ENCODE measurements around the gene TNFRSF8.
"Not testable (repeated sequence)": the region's sequence is repeated elsewhere in the genome, so short reads cannot be mapped to it uniquely, and the experiment has no call there.

TNFRSF8 gene

DNA sequence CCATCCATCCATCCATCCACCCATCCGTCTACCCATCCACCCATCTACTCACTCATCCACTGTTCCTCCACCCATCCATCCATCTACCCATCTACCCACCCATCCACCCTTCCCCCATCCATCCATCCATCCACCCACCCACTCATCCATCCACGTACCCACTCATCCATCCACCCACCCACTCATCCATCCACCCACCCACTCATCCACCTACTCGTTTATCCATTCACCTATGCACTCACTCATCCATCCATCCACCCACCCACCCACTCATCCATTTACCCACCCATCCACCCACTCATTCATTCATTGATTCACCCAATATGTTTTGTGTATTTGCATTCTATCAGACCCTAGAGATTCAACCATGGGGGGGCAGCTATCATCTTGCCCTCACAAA, 27.2 kb downstream of the TNFRSF8 start:
- DNase-seq = no peak

DNA sequence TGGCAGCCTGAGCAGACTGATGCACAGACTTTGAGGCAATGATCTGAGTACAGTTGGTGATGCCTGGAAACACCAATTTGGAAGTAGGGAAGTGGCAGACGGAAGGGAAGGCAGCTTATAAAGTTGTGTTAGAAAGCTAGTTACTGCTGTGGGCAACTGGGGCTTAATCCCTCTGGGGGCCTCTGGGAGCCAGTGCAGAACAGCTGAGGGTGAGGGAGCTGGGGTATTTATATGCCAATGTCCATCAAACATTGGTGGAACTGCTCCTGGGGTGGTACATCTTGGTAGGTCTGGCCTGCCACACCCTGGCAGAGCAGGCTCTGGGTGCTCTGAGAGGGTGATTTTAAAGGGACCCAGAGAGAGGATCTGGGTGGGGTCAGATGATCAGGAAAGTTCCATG, 28.1 kb downstream of the TNFRSF8 start:
- DNase-seq = no peak

DNA sequence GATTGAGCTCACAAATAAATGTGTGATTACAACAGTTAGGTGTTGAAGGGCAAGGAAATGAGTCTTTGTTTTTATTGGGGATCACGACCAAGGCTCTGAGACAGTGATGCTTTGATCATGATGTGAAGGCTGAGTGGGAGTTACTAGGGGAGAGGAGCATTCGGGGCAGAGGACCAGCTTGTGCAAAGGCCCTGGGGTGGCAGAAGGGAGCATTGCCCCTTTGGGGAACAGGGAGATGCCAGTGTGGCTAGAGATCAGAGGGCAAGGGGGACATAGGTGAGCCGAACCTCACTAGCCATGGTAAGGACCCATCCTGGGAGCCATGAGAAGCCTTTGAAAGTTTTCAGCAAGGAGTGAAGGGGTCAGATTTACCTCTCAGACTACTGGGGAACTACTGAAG, 31.1 kb downstream of the TNFRSF8 start:
- DNase-seq = no peak

DNA sequence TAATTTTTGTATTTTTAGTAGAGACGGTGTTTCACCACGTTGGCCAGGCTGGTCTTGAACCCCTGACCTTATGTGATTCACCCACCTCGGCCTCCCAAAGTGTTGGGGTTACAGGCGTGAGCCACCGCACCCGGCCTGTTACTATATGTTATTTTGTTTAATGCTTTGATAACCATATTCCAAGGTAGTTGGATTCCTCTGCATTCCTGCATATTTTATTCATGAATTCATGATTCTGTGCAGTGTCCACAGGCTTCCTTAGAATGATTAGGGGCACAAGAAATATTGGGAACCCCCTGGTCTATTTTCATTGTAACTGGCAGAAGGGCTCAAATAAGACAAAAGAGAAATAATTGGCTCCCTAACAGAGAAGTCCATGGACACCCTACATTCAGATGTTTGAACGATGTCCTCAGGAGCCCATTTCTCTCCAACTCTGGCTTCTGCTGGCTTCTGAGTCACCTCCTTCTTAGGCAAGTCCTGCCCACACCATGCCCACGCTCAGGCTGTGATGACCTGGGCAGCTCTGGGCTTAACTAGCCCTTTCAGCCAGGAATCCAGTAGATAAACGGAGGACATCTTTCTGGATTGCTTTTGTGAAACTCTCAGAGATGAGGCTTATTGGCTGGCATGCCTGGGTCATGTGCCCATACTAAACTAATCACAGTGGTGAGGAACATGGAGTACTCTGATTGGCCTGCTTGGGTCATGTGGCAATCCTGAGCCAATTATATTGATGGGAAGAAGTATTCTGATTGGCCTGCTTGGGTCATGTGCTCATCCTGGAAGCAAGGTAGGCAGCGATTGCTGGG, 32.6 kb downstream of the TNFRSF8 start:
- DNase-seq = no peak

DNA sequence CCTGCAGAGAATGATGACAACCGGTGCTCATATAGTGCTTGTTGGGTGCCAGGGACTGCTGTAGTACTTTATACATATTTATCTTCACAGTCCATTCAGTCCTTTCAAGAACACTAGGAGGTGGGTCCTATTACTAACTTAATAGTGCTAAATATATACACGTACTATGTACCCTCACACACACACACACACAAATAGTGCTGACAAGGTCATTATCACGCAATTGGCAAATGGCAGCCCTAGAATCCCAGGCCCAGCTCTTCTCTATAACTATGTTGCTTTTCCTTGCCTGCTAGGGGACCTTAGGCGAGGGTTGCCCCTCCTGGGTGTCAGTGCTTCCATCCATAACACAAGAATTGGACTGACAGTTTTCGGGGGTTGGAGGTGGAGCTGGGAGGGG, 33.5 kb downstream of the TNFRSF8 start:
- no peak for DNase-seq

DNA sequence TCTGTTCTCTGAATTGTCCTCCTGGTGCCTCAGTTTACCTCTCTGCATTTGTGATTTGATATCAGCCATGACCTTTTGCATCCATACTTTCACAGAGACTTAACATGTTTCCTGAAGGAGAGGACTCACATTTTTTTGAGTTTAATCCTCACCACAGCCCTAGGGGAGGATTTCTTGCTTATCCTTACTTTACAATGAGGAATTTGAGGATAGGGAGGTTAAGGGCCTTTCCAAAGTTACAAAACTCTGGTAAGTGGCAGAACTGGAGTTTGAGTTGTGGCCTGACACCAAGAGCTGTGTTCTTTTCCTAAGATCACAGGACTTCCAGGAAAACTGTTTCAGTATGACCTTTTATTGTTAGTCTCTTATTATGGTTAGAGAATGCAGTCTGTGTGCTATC, 34.2 kb downstream of the TNFRSF8 start:
- no peak for DNase-seq

DNA sequence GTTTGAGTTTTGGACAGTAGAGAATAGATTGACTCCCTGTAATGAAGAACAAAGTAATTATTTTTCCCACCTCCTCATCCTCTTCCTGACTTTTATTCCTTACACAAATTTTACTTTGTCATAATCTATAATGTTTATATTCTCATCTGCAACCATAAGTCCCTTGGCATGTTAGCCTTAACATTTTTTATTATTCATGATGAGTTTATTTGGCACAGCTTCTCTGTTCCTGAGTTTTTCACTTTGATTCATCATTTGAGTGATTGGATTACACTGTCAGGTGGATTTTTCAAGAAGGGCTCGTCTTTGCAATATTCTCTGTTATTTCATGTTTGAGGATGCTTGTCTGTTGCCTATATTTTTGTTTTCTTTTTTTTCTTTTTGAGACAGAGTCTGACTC, 35.7 kb downstream of the TNFRSF8 start:
- DNase-seq = no peak

DNA sequence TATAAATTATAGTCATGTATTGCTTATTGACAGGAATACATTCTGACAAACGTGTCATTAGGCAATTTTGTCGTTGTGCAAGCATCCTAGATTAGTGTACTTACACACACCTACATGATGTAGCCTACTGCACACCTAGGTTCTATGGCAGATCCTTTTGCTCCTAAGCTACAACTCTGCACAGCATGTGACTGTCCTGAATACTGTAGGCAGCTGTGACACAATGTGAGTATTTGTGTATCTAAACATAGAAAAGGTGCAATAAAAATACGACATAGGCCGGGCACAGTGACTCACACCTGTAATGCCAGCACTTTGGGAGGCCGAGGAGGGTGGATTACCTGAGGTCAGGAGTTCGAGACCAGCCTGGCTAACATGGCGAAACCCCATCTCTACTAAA, 36.5 kb downstream of the TNFRSF8 start:
- DNase-seq = no peak

DNA sequence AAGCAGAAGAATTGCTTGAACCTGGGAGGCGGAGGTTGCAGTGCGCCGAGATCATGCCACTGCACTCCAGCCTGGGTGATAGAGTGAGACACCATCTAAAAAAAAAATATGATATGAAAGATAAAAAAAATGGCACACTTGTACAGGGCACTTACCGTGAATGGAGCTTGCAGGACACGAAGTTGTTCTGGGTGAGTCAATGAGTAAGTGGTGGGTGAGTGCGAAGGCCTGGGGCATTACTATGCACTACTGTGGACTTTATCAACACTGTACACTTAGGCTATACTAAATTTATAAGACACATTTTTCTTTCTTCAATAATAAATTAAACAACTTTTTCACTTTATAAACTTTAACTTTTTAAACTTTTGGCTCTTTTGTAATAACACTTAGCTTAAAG, 37.0 kb downstream of the TNFRSF8 start:
- DNase-seq = no peak

DNA sequence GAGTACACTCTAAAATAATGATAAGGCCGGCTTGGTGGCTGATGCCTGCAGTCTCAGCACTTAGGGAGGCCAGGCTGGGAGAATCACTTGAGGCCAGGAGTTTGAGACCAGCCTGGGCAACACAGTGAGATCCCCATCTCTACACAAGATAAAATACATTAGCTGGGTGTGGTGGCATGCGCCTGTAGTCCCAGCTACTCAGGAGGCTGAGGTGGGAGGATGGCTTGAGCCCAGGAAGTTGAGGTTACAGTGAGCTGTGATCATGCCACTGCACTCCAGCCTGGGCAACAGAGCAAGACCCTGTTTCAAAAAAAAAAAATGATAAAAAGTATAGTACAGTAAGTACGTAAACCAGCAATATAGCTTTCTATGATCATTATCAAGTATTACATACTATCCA, 38.0 kb downstream of the TNFRSF8 start:
- DNase-seq = not testable (repeated sequence)

DNA sequence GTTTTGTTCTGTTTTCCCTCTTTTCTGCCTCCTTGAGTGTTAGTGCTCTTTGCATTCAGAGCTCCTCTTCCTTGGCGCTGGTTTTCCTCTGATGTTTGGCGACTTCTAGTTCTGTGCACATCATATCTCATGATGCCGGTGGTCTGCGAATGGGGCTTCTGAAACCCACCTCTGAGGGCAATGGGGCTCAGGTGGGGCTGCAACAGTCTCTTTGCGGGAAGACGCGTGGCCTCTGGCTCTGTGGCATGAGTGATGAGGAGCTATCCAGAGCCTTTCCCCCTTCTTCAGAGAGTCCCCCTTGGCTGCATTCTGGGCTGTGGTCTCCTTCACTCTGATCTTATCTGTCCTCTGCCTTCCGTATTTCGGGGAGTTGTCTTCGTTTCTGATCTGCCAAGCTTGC, 39.0 kb downstream of the TNFRSF8 start:
- DNase-seq = no peak

DNA sequence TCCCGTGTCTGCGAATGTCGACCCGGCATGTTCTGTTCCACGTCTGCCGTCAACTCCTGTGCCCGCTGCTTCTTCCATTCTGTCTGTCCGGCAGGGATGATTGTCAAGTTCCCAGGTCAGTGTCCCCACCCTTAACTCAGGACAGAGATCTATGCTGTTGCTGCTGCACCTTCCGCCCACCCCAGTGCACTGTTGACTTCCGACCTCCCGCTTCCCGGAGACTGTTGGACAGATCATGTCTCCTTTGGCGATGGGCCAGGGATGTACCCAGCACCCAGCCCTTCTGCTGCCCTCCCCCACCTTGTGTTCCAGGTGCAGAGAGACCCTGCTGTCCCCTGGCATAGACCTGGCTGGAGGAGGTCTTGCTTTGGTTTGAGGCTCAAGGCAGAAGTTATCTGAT, 41.3 kb downstream of the TNFRSF8 start:
- no peak for DNase-seq

DNA sequence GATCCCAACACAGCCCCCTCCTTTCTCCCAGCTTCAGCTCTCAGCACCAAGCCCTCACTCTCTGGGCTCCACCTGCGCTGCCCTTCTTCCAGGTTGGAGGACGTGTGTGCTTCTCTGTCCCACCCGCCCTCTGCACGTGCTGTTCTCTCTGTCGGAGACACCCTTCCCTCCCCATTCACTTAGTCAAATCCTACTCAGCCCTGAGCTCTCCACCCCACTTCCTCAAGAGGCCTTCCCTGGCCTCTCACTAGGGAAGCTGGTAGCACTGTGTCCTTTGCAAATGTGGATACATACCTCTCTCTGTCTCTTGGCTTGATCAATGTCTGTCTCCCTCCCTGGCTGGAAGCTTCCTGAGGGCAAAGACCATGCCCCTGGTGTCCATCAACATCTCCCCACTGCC, 43.0 kb downstream of the TNFRSF8 start:
- no peak for DNase-seq

DNA sequence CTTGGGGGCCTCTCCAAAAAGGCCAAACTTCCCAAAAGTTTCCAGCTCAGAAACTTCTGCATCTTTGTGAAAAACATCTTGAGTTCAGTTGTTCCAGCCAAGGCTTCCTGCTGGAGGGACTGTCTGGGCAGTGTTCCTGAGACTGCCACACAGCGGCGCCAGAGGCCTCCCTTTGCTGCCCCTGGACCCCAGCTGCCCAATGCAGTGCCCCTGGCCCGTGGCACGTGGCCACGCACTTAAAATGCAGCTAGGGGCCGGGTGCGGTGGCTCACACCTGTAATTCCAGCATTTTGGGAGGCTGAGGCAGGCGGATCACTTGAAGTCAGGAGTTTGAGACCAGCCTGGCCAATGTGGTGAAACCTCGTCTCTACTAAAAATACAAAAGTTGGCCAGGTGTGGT, 43.8 kb downstream of the TNFRSF8 start:
- not testable (repeated sequence) for DNase-seq

DNA sequence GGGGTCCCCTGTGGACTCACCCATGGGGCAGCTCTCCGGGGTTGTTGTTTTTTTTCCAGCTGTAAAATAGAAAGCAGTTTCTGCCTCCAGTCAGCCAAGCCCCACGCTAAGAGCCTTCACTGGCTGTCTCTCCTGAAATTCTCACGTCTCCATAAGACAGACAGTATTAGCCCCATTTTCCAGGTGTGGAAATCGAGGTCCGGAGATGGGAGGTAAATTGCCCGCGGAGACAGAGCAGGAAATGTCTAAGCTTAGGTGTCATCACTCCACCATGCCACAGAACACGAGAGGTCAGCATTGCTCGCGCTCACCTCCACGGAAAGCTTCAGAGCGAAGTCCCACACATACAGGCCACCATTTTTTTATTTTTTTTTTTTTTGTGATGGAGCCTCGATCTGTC, 44.6 kb downstream of the TNFRSF8 start:
- DNase-seq = no peak

DNA sequence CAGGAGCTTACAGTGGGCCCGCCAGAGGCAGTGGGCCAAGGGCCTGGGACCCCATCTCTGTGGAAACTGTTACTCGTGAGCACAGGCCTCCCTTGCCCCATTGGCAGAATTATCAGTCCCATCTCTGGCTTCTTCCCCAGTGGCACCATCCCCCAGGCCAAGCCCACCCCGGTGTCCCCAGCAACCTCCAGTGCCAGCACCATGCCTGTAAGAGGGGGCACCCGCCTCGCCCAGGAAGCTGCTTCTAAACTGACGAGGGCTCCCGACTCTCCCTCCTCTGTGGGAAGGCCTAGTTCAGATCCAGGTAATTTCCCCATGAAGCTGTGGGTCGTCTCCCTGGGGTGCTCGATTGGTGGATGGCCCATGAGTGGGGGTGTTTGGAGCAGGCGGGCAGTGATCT, 46.8 kb downstream of the TNFRSF8 start:
- no peak for DNase-seq

DNA sequence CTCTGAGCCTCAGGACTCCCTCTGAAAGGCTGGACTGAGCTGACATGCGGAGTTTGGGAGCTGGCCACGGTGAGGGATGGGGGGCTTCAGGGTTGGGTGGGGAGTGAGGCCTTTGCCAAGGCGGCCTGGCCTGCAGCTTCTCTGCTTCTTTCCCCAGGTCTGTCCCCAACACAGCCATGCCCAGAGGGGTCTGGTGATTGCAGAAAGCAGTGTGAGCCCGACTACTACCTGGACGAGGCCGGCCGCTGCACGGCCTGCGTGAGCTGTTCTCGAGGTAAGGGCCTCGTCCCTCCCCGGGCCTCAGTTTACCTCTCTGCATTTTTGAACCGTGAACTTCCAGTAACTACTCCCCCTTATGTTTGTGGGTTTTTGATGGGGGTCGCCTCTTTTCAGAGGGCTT, 48.6 kb downstream of the TNFRSF8 start:
- DNase-seq = no peak

DNA sequence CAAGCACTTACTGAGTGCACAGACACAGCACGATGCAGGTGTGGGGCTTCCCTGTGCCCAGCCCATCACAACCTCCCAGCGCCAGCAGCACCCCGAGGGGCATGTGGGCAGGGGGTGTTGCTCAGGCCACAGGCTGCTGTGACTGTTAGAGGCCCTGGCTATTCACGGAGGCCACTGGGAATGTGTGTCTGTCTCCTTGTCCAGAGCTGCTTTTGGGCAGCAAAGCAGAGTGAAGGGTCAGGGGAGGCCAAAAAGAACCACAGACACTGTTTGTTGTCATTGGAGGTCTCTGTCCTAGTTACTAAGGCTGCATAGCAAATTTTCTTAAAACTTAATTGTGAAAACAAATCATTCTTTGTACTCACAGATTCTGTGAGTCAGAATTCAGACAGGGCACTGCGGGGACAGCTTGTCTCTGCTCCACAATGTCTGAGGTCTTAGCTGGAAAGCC, 49.6 kb downstream of the TNFRSF8 start:
- no peak for DNase-seq

DNA sequence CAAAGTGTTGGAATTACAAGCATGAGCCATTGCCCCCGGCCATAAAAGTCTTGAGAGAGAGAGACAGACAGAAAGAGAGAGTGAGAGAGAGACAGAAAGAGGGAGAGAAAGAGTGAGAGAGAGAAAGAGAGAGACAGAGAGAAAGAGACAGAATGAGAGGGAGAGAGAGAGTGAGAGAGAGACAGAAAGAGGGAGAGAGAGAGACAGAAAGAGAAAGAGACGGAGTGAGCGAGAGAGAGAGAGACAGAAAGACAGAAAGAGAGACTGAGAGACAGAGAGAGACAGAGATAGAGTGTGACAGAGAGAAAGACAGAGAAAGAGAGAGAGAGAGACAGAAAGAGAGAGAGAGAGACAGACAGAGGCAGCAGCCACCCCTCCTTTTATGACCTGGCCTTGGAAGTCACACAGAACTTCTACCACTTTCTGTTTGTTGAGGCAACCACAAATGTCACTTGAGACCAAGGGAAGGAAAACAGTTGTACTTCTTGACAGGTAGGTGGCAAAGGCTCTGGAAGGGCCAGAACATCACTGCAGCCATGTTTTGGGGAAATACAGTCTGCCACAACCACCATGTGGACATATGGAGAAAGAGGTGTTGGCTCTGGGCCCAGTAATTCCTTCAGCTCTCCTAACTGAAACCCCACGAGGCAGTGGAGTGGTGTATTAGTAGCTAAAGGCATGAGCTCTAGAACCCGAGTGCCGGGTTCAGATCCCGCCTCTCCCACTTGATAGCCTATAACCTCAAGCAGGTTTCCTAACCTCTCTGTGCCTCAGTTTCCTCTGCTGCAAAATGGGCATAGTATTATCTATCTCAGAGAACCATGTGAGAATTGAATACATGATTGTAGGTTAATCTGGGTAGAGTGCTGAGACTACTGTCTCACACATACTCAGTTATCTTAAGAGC, 50.6 kb downstream of the TNFRSF8 start:
- DNase-seq = no peak

DNA sequence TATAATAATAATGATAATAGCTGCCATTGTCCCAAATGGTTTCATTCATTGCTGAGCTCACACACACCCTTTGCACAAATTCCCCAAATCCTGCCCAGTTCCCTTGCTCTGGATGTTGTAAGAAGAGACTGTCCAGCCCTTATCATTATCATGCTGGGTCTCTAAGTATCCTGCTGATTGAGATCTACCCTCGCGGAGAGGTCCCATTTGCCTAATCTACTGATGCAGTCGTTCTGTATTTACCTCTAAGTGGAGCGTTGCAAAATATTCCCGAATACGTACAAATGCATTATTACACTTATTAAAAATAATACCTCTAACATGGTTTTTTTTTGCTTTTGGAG, 51.2 kb downstream of the TNFRSF8 start:
- DNase-seq = no peak

DNA sequence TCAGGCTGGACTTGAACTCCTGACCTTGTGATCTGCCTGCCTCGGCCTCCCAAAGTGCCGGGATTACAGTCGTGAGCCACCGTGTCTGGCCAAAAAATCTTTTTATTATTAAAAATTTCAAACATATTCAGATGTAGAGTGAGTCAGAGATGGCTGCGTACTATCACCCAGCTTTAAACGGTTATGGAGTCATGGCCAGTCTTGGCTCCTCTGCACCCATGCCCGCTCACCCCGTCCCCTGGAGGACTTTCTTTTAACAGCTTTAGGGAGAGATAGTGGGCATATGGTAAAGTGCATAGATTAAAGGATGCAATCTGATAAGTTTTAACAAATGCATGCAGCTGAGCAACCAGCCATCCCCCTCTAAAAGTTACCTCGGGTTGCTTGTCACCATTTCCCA, 51.8 kb downstream of the TNFRSF8 start:
- no peak for DNase-seq

DNA sequence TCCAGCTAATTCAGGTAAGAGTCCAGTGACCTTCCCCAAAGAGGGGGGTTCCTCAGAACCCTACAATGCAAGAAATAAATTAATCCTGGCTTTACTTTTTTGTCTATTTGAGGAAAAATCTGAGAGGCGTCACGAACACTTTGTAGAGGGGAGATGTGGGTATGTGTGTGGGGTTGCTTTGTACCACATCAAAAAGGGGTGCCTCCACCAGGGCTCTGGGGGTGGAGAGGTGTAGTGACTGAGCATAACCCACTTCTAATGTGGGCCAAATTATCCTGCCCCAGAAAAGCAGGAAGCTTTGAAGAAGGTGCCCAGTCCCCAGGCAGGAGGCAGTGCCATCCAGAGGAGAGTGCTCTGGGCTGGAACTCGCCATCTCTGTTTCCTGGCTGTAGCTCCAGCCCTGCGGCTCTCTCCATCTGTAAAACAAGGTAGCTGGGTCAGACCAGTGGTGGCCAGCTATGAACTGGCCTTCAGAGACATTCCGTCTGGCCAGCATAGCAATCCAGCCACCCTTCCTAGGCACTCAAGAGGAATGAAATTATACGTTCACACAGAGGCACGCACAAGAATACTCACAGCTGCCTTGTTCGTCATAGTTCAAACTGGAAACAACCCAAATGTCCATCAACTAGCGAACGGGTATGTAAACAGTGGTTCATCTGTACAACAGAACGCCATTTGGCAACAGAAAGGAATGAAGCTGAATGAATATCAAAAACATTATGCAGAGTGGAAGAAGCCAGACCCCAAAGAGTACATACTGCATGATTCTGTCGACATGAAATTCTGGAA, 58.3 kb downstream of the TNFRSF8 start:
- no peak for DNase-seq

DNA sequence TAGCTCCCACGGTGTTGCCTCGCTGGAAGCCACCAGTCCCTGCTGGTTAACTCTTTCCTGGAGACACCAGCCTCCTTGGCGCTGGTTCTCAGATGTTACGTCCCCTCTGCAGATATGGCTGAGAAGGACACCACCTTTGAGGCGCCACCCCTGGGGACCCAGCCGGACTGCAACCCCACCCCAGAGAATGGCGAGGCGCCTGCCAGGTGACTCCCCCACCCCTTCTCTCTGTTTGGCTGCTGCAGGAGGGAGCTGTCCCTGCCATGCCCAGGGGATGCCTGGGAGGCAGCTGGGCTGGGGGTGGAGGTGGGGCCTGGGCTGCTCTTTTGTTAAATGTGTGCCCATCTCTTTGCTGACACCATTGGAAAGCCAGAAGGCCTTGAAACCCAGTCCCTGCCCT, 60.1 kb downstream of the TNFRSF8 start:
- DNase-seq = no peak

All from cerebellar nuclear complex (tissue), 1 donor.